K562 (cell line): ENCODE results near the gene RCSD1. TPM values are rescaled to one million over a fixed set of nuclear protein-coding genes. Genes with fewer than 3 reads are reported as not detected.

Experiments used
- ADNP ChIP-seq: fragments of 200-800 bp; sonication (Bioruptor generic); IDR thresholded peaks from 2 replicates; pipeline ENCODE4 v1.6.1; 2016; ENCODE audit warnings: missing genetic modification characterization, missing compliant biosample characterization
- ATF7 ChIP-seq: fragments of 450-650 bp; IDR thresholded peaks from 2 replicates; pipeline ENCODE4 v1.7.1; 2014; ENCODE audit warnings: mild to moderate bottlenecking, moderate library complexity
- CC2D1A ChIP-seq: fragments of 450-650 bp; IDR thresholded peaks from 2 replicates; pipeline ENCODE4 v1.6.1; 2017; ENCODE audit warnings: mild to moderate bottlenecking
- ESRRB ChIP-seq: fragments of 250-450 bp; sonication (Bioruptor Pico); IDR thresholded peaks from 2 replicates; pipeline ENCODE4 v1.5.0; 2020; ENCODE audit warnings: mild to moderate bottlenecking, moderate library complexity, borderline replicate concordance
- JUNB ChIP-seq: fragments of 450-650 bp; formaldehyde crosslinking; conservative IDR thresholded peaks from 2 replicates; pipeline ENCODE4 v1.4.0; 2020; ENCODE audit warnings: mild to moderate bottlenecking
- MCM2 ChIP-seq: fragments of 450-650 bp; IDR thresholded peaks from 2 replicates; pipeline ENCODE4 v1.6.1; 2017; ENCODE audit warnings: low read depth, mild to moderate bottlenecking
- NR4A1 ChIP-seq, 2 experiments: fragments of 250-450 bp in 1 of 2; fragments of 450-650 bp in 1 of 2; sonication (Bioruptor Pico) in 1 of 2; IDR thresholded peaks; 2 replicates each; pipeline versions ENCODE4 v1.4.0 to v1.6.1; 2016 to 2020; ENCODE audit warnings: mild to moderate bottlenecking in 2 of 2, missing compliant biosample characterization in 1 of 2, missing genetic modification characterization in 1 of 2, moderate library complexity in 1 of 2
- NUFIP1 ChIP-seq: fragments of 450-650 bp; IDR thresholded peaks from 2 replicates; pipeline ENCODE4 v1.6.1; 2018; ENCODE audit not compliant: partially characterized antibody
- RBBP5 ChIP-seq: fragments of 200-600 bp; sonication (generic); IDR thresholded peaks from 2 replicates; pipeline ENCODE4 v1.6.1; 2012; ENCODE audit warnings: borderline replicate concordance, mild to moderate bottlenecking, low read length, control low read depth, inconsistent platforms; ENCODE audit not compliant: insufficient read depth, poor library complexity, severe bottlenecking
- RCOR1 ChIP-seq, 2 experiments: IDR thresholded peaks; 2 replicates each; pipeline ENCODE4 v1.6.1; 2012; ENCODE audit warnings: low read depth in 2 of 2, low read length in 2 of 2, borderline replicate concordance in 1 of 2, improper control_type of control experiment in 1 of 2
- ZC3H8 ChIP-seq: fragments of 450-650 bp; IDR thresholded peaks from 2 replicates; pipeline ENCODE4 v1.6.1; 2017
- ZNF263 ChIP-seq: sonication (generic); formaldehyde crosslinking; IDR thresholded peaks from 2 replicates; pipeline ENCODE4 v1.8.0; 2022; ENCODE audit warnings: mild to moderate bottlenecking, missing genetic modification reagents, borderline replicate concordance
- ZNF3 ChIP-seq: fragments of 250-450 bp; sonication (Bioruptor Pico); IDR thresholded peaks from 2 replicates; pipeline ENCODE4 v1.5.0; 2021; ENCODE audit warnings: mild to moderate bottlenecking, moderate library complexity
- polyA plus RNA-seq, 8 experiments: library from polyadenylated mRNA; depleted of rRNA in 4 of 8; stranded (reverse) in 5 of 8; unstranded in 3 of 8; fragments of >200 nt; fragmentation: Nextera tagmentation in 2 of 8; fragmentation: Illumina TruSeq in 1 of 8; extraction: Ambion mirVana in 2 of 8; extraction: Trizol in 1 of 8; gene quantifications; 2 replicates each; pipeline versions ENCODE4 v1.2.1 to v1.2.3, GENCODE V29; 2011 to 2014; ENCODE audit warnings: inconsistent platforms in 1 of 8, missing spikeins in 1 of 8
- total RNA-seq, 7 experiments: library from RNA; depleted of rRNA in 6 of 7; stranded (reverse); fragments of >200 nt in 6 of 7; fragmentation: Illumina TruSeq in 2 of 7; extraction: Trizol in 2 of 7; gene quantifications; 2 replicates each; pipeline versions ENCODE4 v1.2.1 to v1.2.3, GENCODE V29; 2011 to 2021; ENCODE audit warnings: low replicate concordance in 1 of 7
- TF ChIP-seq, protein P1 (sequence below): fragments of 250-450 bp; sonication (Bioruptor Pico); IDR thresholded peaks from 2 replicates; pipeline ENCODE4 v1.4.0; 2020; ENCODE audit warnings: mild to moderate bottlenecking, moderate library complexity
- TF ChIP-seq, protein P2 (sequence below): fragments of 150-350 bp; IDR thresholded peaks from 2 replicates; pipeline ENCODE4 v1.6.1; 2014; ENCODE audit warnings: low read depth, mild to moderate bottlenecking, low read length, borderline replicate concordance
- TF ChIP-seq, protein P3 (sequence below): sonication (generic); IDR thresholded peaks from 2 replicates; pipeline ENCODE4 v1.6.1; 2016
- TF ChIP-seq, protein P4 (sequence below), 3 experiments: fragments of 200-800 bp in 1 of 3; sonication (Bioruptor generic) in 1 of 3; sonication (generic) in 1 of 3; formaldehyde crosslinking in 1 of 3; IDR thresholded peaks; 2 replicates each; pipeline versions ENCODE4 v1.6.1 to v1.8.0; 2016 to 2022; ENCODE audit warnings: mild to moderate bottlenecking in 2 of 3, missing compliant biosample characterization in 2 of 3, missing genetic modification characterization in 2 of 3, missing genetic modification reagents in 1 of 3

RCSD1 gene
- total and polyA plus RNA-seq, 9 of the 15 experiments (the other 6 are each of a cell fraction or from before 2014, with no cell fraction given), result 7.8 to 69.8 (median 45.3) TPM

DNA sequence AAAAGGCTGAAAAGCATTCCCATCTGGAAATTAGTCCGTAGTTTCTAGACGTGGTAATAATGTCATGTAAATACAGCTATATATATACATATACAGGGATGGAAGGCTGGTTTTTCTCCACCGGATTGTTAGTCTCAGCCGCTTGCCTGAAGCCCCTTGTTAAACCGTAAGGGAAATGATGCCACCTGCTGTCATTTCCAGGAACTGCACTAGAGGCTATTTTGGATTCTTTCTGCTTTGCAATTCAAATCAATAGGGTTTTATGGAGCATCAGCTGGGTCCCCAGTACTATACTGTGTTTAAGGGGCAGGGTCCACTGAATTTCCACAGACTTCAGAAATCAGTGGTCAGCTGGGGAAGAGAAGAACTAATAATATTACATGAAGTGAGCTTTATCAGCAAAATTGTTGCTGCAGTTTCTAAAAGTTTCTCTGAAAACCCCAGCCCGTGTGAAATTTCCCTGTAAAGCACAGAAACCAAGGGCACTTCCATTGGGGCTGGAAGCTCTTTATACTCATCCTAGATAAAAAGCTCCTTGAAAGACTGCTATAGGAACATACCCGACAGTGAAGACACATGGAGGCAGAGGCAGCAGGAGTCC, 58.0 kb downstream of the RCSD1 start (continued):
- peak; percentile 62; the same call in 1 of the 2 replicates for TF ChIP-seq CC2D1A
- peak; percentile 51; the same call in 1 of the 2 replicates for TF ChIP-seq ATF7
- TF ChIP-seq RCOR1 (IDR thresholded peaks at IDR 0.05; ENCODE audit: borderline replicate concordance in 1 of 2, low read depth in 2 of 2, low read length in 2 of 2), result no peak
- TF ChIP-seq, protein P1, sequence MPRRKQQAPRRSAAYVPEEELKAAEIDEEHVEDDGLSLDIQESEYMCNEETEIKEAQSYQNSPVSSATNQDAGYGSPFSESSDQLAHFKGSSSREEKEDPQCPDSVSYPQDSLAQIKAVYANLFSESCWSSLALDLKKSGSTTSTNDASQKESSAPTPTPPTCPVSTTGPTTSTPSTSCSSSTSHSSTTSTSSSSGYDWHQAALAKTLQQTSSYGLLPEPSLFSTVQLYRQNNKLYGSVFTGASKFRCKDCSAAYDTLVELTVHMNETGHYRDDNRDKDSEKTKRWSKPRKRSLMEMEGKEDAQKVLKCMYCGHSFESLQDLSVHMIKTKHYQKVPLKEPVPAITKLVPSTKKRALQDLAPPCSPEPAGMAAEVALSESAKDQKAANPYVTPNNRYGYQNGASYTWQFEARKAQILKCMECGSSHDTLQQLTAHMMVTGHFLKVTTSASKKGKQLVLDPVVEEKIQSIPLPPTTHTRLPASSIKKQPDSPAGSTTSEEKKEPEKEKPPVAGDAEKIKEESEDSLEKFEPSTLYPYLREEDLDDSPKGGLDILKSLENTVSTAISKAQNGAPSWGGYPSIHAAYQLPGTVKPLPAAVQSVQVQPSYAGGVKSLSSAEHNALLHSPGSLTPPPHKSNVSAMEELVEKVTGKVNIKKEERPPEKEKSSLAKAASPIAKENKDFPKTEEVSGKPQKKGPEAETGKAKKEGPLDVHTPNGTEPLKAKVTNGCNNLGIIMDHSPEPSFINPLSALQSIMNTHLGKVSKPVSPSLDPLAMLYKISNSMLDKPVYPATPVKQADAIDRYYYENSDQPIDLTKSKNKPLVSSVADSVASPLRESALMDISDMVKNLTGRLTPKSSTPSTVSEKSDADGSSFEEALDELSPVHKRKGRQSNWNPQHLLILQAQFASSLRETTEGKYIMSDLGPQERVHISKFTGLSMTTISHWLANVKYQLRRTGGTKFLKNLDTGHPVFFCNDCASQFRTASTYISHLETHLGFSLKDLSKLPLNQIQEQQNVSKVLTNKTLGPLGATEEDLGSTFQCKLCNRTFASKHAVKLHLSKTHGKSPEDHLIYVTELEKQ (CRISPR knock-in tag), result no peak
- no peak for TF ChIP-seq ZNF263 (CRISPR knock-in tag)
- no peak for TF ChIP-seq ADNP (tag)
- TF ChIP-seq ESRRB (CRISPR knock-in tag), result no peak
- no peak for TF ChIP-seq MCM2
- TF ChIP-seq NR4A1 (CRISPR knock-in tag; IDR thresholded peaks at IDR 0.05), result no peak
- no peak for TF ChIP-seq NR4A1 (tag; IDR thresholded peaks at IDR 0.05)
- TF ChIP-seq ZC3H8, result no peak
- TF ChIP-seq JUNB (CRISPR knock-in tag), result no peak
- no peak for TF ChIP-seq RBBP5
- TF ChIP-seq, protein P2, sequence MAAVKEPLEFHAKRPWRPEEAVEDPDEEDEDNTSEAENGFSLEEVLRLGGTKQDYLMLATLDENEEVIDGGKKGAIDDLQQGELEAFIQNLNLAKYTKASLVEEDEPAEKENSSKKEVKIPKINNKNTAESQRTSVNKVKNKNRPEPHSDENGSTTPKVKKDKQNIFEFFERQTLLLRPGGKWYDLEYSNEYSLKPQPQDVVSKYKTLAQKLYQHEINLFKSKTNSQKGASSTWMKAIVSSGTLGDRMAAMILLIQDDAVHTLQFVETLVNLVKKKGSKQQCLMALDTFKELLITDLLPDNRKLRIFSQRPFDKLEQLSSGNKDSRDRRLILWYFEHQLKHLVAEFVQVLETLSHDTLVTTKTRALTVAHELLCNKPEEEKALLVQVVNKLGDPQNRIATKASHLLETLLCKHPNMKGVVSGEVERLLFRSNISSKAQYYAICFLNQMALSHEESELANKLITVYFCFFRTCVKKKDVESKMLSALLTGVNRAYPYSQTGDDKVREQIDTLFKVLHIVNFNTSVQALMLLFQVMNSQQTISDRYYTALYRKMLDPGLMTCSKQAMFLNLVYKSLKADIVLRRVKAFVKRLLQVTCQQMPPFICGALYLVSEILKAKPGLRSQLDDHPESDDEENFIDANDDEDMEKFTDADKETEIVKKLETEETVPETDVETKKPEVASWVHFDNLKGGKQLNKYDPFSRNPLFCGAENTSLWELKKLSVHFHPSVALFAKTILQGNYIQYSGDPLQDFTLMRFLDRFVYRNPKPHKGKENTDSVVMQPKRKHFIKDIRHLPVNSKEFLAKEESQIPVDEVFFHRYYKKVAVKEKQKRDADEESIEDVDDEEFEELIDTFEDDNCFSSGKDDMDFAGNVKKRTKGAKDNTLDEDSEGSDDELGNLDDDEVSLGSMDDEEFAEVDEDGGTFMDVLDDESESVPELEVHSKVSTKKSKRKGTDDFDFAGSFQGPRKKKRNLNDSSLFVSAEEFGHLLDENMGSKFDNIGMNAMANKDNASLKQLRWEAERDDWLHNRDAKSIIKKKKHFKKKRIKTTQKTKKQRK, result no peak
- TF ChIP-seq ZNF3, result no peak
- TF ChIP-seq, protein P3, sequence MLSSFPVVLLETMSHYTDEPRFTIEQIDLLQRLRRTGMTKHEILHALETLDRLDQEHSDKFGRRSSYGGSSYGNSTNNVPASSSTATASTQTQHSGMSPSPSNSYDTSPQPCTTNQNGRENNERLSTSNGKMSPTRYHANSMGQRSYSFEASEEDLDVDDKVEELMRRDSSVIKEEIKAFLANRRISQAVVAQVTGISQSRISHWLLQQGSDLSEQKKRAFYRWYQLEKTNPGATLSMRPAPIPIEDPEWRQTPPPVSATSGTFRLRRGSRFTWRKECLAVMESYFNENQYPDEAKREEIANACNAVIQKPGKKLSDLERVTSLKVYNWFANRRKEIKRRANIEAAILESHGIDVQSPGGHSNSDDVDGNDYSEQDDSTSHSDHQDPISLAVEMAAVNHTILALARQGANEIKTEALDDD, result 0 out of 2 replicates have a peak, but pooled peaks have one; percentile 46
- peak; percentile 37 for TF ChIP-seq NUFIP1
- TF ChIP-seq, protein P4, sequence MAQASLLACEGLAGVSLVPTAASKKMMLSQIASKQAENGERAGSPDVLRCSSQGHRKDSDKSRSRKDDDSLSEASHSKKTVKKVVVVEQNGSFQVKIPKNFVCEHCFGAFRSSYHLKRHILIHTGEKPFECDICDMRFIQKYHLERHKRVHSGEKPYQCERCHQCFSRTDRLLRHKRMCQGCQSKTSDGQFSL (CRISPR knock-in tag; IDR thresholded peaks at IDR 0.05), result no peak
- TF ChIP-seq, protein P4 (tag; IDR thresholded peaks at IDR 0.05), result no peak
